ENCODE results near the gene PRAME.
A peak's percentile ranks its signal among the peaks of the same experiment; 100 is the strongest.

PRAME gene

DNA sequence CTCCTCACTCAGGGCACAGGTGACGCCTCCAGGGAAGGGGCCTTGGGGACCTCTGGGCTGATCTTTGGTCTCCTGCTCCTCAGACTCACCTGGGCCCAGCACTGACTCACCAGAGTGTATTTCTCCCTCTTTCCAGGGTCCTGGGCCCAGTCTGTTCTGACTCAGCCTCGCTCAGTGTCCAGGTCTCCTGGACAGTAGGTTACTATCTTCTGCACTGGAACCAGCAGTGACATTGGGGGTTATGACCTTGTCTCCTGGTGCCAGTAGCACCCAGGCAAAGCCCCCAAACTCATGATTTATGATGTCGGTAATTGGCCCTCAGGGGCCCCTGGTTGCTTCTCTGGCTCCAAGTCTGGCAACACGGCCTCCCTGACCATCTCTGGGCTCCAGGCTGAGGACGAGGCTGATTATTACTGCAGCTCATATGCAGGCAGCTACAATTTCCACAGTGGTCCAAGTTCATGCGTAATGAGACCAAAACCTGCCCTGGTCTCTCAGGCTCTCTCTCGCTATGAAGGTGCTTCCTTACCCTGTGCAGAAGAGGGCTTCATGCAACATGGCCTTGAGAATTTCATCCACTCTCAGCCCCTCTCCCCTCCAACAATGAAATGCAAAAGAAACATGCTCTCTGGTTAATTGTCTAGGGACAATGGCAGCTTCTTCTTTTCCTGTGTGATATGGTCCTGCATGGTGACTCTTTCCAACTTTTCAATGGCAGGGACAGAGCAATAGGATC lies 21.0 kb upstream of the PRAME start:
- DNase-seq (ENCODE audit: low read depth) = no peak

DNA sequence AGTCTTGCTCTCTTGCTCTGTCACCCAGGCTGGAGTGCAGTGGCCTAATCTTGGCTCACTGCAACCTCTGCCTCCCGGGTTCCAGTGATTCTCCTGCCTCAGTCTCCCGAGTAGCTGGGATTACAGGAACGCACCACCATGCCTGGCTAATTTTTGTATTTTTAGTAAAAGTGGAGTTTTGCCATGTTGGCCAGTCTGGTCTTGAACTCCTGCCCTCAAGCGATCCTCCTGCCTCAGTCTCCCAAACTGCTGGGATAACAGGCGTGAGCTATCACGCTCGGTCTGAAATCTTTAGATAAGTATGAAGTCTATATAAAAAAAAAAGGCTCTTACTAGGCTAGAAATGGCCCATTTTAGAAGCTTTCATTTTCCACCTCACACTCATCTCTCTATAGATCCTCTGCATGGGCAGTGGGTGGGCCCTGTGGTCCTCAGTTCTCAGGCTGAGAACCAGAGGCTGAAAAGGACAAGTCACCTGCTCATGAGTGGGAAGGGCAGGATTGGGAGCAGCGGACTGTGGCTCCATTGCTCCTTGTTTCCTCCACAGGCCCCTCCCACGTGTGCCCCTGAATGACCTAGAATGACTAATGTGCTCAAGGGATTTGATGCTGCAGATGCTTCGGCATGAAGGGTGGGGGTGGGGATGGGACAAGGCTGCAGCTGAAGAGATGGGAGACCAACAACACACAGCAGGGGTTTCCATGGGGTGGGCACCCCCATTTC lies 19.8 kb upstream of the PRAME start:
- peak; percentile 23 for DNase-seq (ENCODE audit: low read depth)

DNA sequence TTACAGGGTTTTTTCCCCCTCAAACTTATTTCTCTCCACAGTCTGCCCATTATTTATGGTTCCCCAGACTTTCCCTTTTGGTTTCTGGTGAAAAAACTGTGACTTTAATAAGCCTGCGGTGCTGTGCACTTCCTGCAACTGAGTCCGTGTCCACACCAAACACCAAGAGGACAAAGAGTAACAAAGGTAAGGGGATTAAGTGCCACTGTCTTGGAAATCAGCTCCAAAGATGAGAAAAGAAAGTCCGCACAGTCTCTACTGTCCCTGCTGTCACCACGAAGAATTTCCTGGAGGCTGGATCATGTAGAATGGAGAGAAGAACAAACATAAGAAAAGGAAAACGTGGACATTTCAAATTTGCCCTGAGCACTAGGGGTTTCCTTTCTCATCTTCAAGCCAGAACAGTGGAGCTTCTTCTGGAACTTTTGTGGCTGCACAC lies 17.9 kb upstream of the PRAME start:
- DNase-seq (ENCODE audit: low read depth) = no peak

- no peak for DNase-seq (ENCODE audit: low read depth)
Measured at GRCh38 chr22:22576244-22576988, 17.4 kb upstream of the PRAME start.

DNA sequence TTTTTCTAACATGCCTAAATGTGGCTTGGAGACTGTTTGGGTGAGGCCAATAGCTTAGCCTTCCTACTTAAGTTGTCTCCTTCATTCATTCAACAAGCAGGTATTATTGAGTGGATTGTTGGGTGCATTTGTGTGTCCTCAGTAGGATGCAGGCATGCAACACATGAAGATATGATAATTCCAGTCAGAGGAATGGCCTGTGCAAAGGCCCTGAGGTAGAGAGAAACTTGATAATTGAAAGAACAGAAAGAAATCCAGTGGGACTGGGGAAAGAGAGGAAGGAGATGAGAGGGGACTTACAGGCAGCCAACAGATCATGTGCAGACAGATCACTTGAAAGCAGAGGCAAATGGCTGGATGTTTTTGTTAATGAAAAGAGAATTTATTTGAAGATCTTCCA lies 15.3 kb upstream of the PRAME start:
- no peak for DNase-seq (ENCODE audit: low read depth)

GRCh38 chr22:22573047-22573889 lies 14.2 kb upstream of the PRAME start:
- no peak for DNase-seq (ENCODE audit: low read depth)

- DNase-seq (ENCODE audit: low read depth) = no peak
Measured at GRCh38 chr22:22571862-22572261, 12.8 kb upstream of the PRAME start.

- no peak for DNase-seq (ENCODE audit: low read depth)
Measured at GRCh38 chr22:22571429-22571828, 12.4 kb upstream of the PRAME start.

DNA sequence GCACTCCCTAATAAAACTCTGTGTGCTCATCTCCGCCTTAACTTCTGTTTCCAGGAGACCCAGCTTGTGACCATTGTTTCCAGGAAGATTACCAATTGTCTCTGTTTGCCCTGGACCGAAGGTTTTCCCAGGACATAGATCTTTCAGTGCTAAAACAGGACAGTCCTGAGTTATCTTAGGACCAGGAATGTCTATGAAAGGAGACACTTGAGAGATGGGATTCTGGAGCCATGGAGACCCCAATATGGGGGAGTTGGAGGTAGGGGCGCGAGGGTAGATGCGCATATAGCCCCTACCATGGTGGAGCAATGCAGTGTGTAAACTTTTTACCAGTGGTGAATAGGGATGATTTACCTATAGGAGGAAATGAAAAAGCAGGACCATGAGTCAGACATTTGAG lies 10.2 kb upstream of the PRAME start:
- no peak for DNase-seq (ENCODE audit: low read depth)

DNA sequence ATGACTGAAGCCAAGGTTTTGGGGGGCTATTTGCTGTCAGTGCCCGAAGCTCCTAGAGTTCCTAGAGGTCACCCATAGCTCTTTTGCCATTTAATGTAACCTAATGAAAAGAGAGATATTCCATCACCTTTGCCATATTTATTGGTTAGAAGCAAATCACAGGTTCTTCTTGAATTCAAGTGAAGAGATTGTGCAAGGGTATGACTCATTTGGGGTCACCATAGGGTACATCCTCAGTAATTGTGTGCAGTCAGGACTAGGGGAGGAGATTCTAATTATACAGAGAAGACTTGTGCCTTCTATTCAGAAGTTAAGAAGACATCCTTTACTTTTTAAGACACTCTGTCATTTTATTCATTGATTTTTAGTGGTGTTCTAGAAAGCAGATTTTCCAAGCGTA lies 6.9 kb upstream of the PRAME start:
- DNase-seq (ENCODE audit: low read depth) = no peak

DNA sequence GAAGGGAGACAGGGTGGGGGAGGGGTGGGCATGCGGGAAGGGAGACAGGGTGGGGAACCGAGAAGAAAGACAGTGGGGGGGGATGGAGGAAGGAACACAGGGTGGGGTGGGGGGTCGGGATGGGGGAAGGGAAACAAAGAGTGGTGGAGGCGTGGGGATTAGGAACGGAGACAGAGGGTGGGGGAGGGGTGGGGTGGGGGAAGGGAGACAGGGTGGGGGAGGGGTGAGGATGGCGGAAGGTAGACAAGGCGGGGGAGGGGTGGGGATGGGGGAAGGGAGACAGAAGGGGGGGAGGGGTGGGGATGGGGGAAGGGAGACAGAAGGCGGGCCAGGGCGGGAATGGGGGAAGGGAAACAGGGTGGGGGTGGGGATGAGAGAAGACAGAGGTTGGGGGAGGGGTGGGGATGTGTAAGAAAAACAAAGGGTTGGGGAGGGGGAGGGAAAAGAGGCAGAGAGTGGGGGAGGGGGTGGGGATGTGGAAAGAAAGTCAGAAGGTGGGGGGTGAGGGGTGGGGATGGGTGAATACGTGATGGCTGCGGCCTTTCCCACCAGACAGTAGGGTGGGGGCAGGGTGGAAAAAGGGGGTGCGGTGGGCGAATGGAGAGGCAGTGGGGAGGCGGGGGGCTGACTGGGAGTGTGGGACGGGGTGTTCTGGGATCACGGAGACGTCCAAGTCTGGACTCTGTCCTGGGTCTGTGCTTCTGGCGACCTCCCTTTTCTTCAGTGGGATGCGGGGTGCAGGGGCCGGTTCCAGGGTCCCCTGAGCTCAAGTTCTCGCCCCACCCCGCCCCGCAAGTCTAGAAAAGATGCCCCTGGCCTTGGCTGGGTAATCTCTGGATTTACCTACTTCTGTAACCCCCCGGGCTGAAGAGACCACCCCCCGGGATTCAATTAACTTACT lies 744 bp downstream of the PRAME start:
- DNase-seq (ENCODE audit: low read depth) = no peak

- no peak for DNase-seq (ENCODE audit: low read depth)
Measured at GRCh38 chr22:22556995-22557925, 1.8 kb downstream of the PRAME start.

GRCh38 chr22:22556578-22556977 lies 2.5 kb downstream of the PRAME start:
- DNase-seq (ENCODE audit: low read depth) = no peak

DNA sequence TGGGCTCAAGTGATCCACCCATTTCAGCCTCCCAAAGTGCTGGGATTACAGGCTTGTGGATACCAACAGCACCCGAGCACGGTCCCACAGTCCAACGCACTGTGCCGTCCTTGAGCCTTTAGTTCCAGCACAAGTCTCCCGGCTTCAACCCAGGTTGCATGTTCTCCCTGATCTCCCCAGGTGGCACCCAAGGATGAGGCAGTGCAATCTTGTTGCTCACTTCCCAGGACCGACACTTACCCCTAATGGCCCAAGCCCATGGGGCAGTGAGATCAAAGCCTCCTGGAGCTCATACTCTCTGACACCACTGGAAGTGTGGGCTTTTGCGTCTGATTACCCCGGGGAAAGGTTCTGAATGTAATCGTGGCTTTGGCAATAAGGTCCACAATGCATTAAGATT lies 3.5 kb downstream of the PRAME start:
- no peak for DNase-seq (ENCODE audit: low read depth)

DNA sequence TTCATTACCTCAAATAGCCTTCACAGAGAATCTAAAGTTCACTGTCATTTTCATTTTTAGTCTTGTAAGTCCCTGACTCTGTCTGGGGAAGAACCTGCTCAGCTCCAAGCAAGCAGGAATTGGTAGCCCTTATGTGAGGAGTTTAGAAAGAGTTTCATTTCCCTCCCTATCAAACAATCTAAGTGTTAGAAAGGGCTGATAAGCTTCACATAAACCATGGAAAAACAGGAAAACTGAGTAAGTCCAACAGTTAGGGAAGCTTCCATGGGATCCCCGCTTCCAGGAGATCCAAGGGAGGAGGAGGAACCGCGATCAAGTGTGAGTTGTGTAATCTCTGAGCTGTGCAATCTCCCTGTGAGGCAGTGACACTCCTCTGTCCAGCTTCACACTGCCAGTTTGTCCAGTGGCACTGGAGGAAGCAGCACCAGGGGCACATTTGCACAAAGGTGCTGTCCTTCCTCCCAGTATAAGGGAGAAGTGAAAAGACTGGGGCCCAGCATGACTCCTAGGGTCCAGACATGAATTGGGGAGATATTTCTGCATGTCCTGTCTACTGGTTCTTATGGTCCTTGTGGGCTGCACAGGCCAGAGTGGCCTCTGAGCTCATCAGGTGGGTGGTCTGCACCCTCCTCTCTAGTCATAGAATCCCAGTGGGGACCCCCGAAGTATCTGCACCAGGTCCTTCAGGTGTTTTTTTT lies 4.3 kb downstream of the PRAME start:
- DNase-seq (ENCODE audit: low read depth) = no peak

DNA sequence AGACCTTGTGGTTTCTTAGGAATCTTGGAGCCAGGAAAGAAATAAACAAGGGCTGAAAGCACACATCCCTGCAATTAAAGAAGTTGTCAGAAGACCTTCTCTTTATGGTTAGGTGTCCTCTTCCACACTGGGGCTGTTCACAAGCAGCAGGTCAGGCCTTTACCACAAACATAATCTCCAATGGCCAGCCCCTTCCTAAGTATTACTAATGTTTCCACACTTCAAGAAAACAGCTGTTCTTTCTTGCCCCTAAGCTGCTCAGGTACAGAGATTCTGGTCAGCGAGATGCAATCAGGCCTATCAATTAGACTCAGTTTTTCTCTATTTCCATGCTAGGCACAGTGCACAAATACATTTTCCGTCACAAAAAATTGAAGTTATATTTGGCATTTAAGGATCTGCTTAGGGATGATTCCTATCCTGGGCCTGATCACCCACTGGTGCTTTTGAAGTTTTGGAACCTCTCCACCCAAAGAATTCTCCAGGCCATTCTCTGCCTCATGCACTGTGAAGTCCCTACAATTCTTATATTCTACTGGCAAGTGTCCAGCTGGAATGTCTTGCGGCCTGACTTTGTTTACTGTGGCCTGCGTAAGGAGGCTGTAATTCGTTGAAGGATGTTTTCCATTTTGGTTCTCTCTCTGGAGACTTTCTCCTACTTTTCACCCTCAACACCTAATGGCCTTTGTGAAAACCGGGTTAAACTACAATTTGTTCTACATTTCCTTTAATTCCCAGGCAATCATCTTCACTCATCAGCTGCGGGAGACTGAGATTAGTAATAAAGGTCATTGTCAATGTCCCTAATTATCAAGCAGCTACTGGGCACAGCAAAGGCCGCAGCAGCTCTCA lies 5.1 kb downstream of the PRAME start:
- no peak for DNase-seq (ENCODE audit: low read depth)

DNA sequence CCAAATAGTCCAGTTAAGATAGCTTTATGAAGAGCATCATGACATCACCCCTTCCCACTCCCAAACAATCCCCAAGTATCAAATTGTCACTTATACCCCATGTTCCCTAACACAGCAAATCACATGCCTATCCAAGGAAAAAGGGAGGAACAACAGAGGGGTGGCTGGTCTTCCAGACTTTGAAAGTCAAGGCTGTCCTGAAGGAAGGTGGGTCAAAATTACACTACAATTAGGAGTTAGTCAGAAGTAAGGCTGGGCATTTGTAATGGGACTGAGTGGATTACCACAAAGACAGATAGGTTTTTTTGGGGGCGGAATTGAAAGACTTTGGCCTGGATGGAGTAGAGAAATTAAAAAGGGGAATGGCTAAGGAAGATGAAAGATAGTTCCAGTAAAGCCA lies 5.9 kb downstream of the PRAME start:
- DNase-seq (ENCODE audit: low read depth) = no peak

DNA sequence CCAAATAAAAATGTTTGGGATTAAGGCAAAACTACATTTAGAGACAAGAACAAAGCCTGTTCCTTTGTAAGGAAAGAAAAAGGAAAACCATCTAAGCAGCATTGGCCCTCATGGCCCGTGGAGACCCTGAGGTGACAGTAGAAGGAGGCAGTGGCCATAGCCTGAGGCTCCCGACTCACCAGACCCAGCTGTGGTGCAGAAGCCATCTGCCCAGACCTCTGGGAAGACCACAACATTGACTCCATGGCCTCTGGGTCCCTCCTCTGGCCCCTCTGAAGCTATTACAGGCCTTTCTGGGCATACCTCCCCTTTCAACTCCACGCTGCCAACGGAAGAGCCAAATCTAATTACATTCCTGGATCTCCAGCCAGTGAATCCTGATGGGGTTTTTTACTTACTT lies 6.4 kb downstream of the PRAME start:
- no peak for DNase-seq (ENCODE audit: low read depth)
